Measurements from ENCODE around the gene RPGR. TPM values are rescaled to one million over a fixed set of nuclear protein-coding genes. Genes with fewer than 3 reads are reported as not detected.

The RPGR gene
- total RNA-seq, 1 donor from 2014 or later: 4.5 TPM

GRCh38 chrX:38341442-38341841 lies 14.1 kb upstream of the RPGR start:
- Histone ChIP-seq H3K27ac (replicated peaks) (no peak overlapping the region), H3K9me3 (replicated peaks) (no peaks in the 10 kb centered on the region), H3K4me3 (no peak overlapping the region), H3K4me1 (no peaks in the 10 kb centered on the region), H3K36me3 (no peaks in the 10 kb centered on the region), H3K27me3 (ENCODE audit: low read depth) (no peaks in the 10 kb centered on the region)
- intact Hi-C loops (cut with micrococcal nuclease): no loop called here
- no peak for TF ChIP-seq CTCF (IDR thresholded peaks at IDR 0.05; ENCODE audit: borderline replicate concordance)
- DNase-seq: no peak

GRCh38 chrX:38336538-38337240 lies 9.4 kb upstream of the RPGR start:
- no peak overlapping the region for H3K4me3 ChIP-seq
- no peaks in the 10 kb centered on the region for H3K4me1 ChIP-seq
- H3K9me3 ChIP-seq (replicated peaks): no peaks in the 10 kb centered on the region
- intact Hi-C loops (cut with micrococcal nuclease): no loop called here
- H3K27me3 ChIP-seq (ENCODE audit: low read depth): no peaks in the 10 kb centered on the region
- no peaks in the 10 kb centered on the region for H3K36me3 ChIP-seq
- no peak for TF ChIP-seq CTCF (IDR thresholded peaks at IDR 0.05; ENCODE audit: borderline replicate concordance)
- DNase-seq: no peak
- H3K27ac ChIP-seq (replicated peaks): peak overlapping the region; percentile 27

GRCh38 chrX:38335382-38335781 lies 8.1 kb upstream of the RPGR start:
- H3K4me3 ChIP-seq: no peak overlapping the region
- H3K4me1 ChIP-seq: no peaks in the 10 kb centered on the region
- peak; percentile 43 for TF ChIP-seq CTCF (IDR thresholded peaks at IDR 0.05; ENCODE audit: borderline replicate concordance)
- H3K27me3 ChIP-seq (ENCODE audit: low read depth): no peaks in the 10 kb centered on the region
- no peak for DNase-seq
- H3K27ac ChIP-seq (replicated peaks): no peak overlapping the region
- intact Hi-C loops (cut with micrococcal nuclease): no loop called here
- H3K9me3 ChIP-seq (replicated peaks): no peaks in the 10 kb centered on the region
- no peaks in the 10 kb centered on the region for H3K36me3 ChIP-seq

GRCh38 chrX:38332505-38332904 lies 5.2 kb upstream of the RPGR start:
- H3K27ac ChIP-seq (replicated peaks): no peak overlapping the region
- H3K9me3 ChIP-seq (replicated peaks): no peaks in the 10 kb centered on the region
- TF ChIP-seq CTCF (IDR thresholded peaks at IDR 0.05; ENCODE audit: borderline replicate concordance): no peak
- DNase-seq: no peak
- H3K27me3 ChIP-seq (ENCODE audit: low read depth): no peaks in the 10 kb centered on the region
- H3K36me3 ChIP-seq: no peaks in the 10 kb centered on the region
- H3K4me3 ChIP-seq: no peak overlapping the region
- H3K4me1 ChIP-seq: no peaks in the 10 kb centered on the region
- intact Hi-C loops (cut with micrococcal nuclease): no loop called here

- H3K27ac ChIP-seq (replicated peaks): peak overlapping the region; percentile 92
- intact Hi-C loops (cut with micrococcal nuclease): no loop called here
- TF ChIP-seq CTCF (IDR thresholded peaks at IDR 0.05; ENCODE audit: borderline replicate concordance): peak; percentile 1
- DNase-seq: no peak
- H3K27me3 ChIP-seq (ENCODE audit: low read depth): no peaks in the 10 kb centered on the region
- no peaks in the 10 kb centered on the region for H3K9me3 ChIP-seq (replicated peaks)
- H3K4me3 ChIP-seq: peak overlapping the region; percentile 80
- H3K36me3 ChIP-seq: no peaks in the 10 kb centered on the region
- peaks cover 5% of the 10 kb centered on the region for H3K4me1 ChIP-seq
Observed at GRCh38 chrX:38327775-38328081, 419 bp upstream of the RPGR start.
